GM23338 (cell line): ENCODE measurements around the gene KLHDC9. TPM values are rescaled to one million over a fixed set of nuclear protein-coding genes. Genes with fewer than 3 reads are reported as not detected.

Experiments used
- ATAC-seq: fragments of 200-7000 bp; cut with Tn5 transposase; 3 replicates; pipeline ENCODE4 v1.9.1; 2020
- DNase-seq: peaks from one replicate; pipeline ENCODE4 v3.0.0-alpha.2; 2015; ENCODE audit warnings: low spot score
- H2AFZ ChIP-seq: fragments of 200-600 bp; sonication (generic); 2 replicates; pipeline ENCODE4 v1.8.0; 2016; ENCODE audit warnings: antibody characterized with exemption, mild to moderate bottlenecking, moderate library complexity
- H3F3A ChIP-seq: fragments of 200-600 bp; sonication (generic); replicated peaks from 2 replicates; pipeline ENCODE4 v1.8.0; 2017; ENCODE audit warnings: antibody characterized with exemption, mixed run types, low read depth
- H3K27ac ChIP-seq: fragments of 200-600 bp; sonication (generic); 2 replicates; pipeline ENCODE4 v1.6.1; 2016; ENCODE audit warnings: low read depth
- H3K27me3 ChIP-seq: fragments of 200-600 bp; sonication (generic); 2 replicates; pipeline ENCODE4 v1.8.0; 2016; ENCODE audit warnings: mild to moderate bottlenecking, mixed run types, moderate library complexity; ENCODE audit not compliant: insufficient read depth
- H3K36me3 ChIP-seq: fragments of 200-600 bp; sonication (generic); 2 replicates; pipeline ENCODE4 v1.8.0; 2016; ENCODE audit warnings: mild to moderate bottlenecking; ENCODE audit not compliant: insufficient read depth
- H3K4me1 ChIP-seq: fragments of 200-600 bp; sonication (generic); 2 replicates; pipeline ENCODE4 v1.8.0; 2016; ENCODE audit warnings: mild to moderate bottlenecking, moderate library complexity; ENCODE audit not compliant: insufficient read depth
- H3K4me2 ChIP-seq: fragments of 200-600 bp; sonication (generic); 2 replicates; pipeline ENCODE4 v1.7.1; 2017; ENCODE audit warnings: mixed run types
- H3K4me3 ChIP-seq: fragments of 200-600 bp; sonication (generic); 2 replicates; pipeline ENCODE4 v1.6.1; 2016; ENCODE audit warnings: mixed run types
- H3K79me2 ChIP-seq: fragments of 200-600 bp; sonication (generic); replicated peaks from 2 replicates; pipeline ENCODE4 v1.8.0; 2017; ENCODE audit warnings: mild to moderate bottlenecking; ENCODE audit not compliant: insufficient read depth
- H3K9me2 ChIP-seq: fragments of 200-600 bp; sonication (generic); 2 replicates; pipeline ENCODE4 v1.8.0; 2017; ENCODE audit not compliant: insufficient read depth
- H4K20me1 ChIP-seq: fragments of 200-600 bp; sonication (generic); replicated peaks from 2 replicates; pipeline ENCODE4 v1.8.0; 2017; ENCODE audit warnings: mild to moderate bottlenecking; ENCODE audit not compliant: insufficient read depth
- H3K27ac Mint-ChIP-seq: 2 replicates; pipeline ENCODE4 v1.8.0; 2020; ENCODE audit warnings: inconsistent platforms, mild to moderate bottlenecking, moderate library complexity, mixed read lengths
- H3K27me3 Mint-ChIP-seq: 3 replicates; pipeline ENCODE4 v1.8.0; 2022; ENCODE audit warnings: low read depth, mild to moderate bottlenecking, moderate library complexity, mixed read lengths, inconsistent platforms; ENCODE audit not compliant: insufficient read depth, poor library complexity
- H3K36me3 Mint-ChIP-seq: 3 replicates; pipeline ENCODE4 v1.8.0; 2021; ENCODE audit warnings: low read depth, mild to moderate bottlenecking, inconsistent platforms, moderate library complexity, mixed read lengths
- H3K4me1 Mint-ChIP-seq: 3 replicates; pipeline ENCODE4 v1.8.0; 2020; ENCODE audit warnings: mild to moderate bottlenecking, inconsistent platforms, mixed read lengths
- H3K4me3 Mint-ChIP-seq: 3 replicates; pipeline ENCODE4 v1.8.0; 2021; ENCODE audit warnings: moderate library complexity, mild to moderate bottlenecking, inconsistent platforms, mixed read lengths
- H3K9me3 Mint-ChIP-seq: 3 replicates; pipeline ENCODE4 v1.8.0; 2020; ENCODE audit warnings: moderate library complexity, mild to moderate bottlenecking, inconsistent platforms, mixed read lengths
- CTCF ChIP-seq, 2 experiments: fragments of 200-600 bp in 1 of 2; sonication (generic) in 1 of 2; conservative IDR thresholded peaks; 2 replicates each; pipeline versions ENCODE4 v1.5.1 to v1.6.1; 2016 to 2017; ENCODE audit warnings: antibody characterized with exemption in 2 of 2, low read depth in 2 of 2, mild to moderate bottlenecking in 2 of 2, moderate library complexity in 1 of 2
- ETS1 ChIP-seq: IDR thresholded peaks from 2 replicates; pipeline ENCODE4 v1.6.1; 2016; ENCODE audit warnings: antibody characterized with exemption
- EZH2 ChIP-seq: fragments of 200-600 bp; sonication (generic); IDR thresholded peaks from one replicate; pipeline ENCODE4 v1.8.0; 2017; ENCODE audit warnings: antibody characterized with exemption, mild to moderate bottlenecking, low read depth; ENCODE audit not compliant: unreplicated experiment
- EZH2phosphoT487 ChIP-seq: fragments of 200-600 bp; sonication (generic); IDR thresholded peaks from one replicate; pipeline ENCODE4 v1.8.1; 2018; ENCODE audit warnings: antibody characterized with exemption; ENCODE audit not compliant: unreplicated experiment
- JUNB ChIP-seq: IDR thresholded peaks from one replicate; pipeline ENCODE4 v1.6.1; 2016; ENCODE audit warnings: antibody characterized with exemption; ENCODE audit not compliant: unreplicated experiment
- NANOG ChIP-seq: IDR thresholded peaks from 2 replicates; pipeline ENCODE4 v1.6.1; 2016; ENCODE audit warnings: antibody characterized with exemption, borderline replicate concordance
- POLR2AphosphoS5 ChIP-seq: IDR thresholded peaks from 2 replicates; pipeline ENCODE4 v1.6.1; 2016; ENCODE audit warnings: antibody characterized with exemption, low read depth
- STAT1 ChIP-seq: IDR thresholded peaks from one replicate; pipeline ENCODE4 v1.6.1; 2016; ENCODE audit warnings: antibody characterized with exemption; ENCODE audit not compliant: unreplicated experiment
- ZNF331 ChIP-seq: fragments of 250-450 bp; sonication (Bioruptor Pico); IDR thresholded peaks from 2 replicates; pipeline ENCODE4 v1.5.0; 2020; ENCODE audit warnings: low read depth, mild to moderate bottlenecking, moderate library complexity
- ZNF462 ChIP-seq: fragments of 250-450 bp; sonication (Bioruptor Pico); IDR thresholded peaks from 2 replicates; pipeline ENCODE4 v1.5.0; 2020; ENCODE audit warnings: mild to moderate bottlenecking, moderate library complexity
- polyA plus RNA-seq: library from polyadenylated mRNA; unstranded; fragments of >200 nt; fragmentation: Nextera tagmentation; extraction: Ambion mirVana; gene quantifications from 2 replicates; pipeline ENCODE4 v1.2.1, GENCODE V29; 2016
- total RNA-seq: library from RNA; depleted of rRNA; stranded (reverse); fragments of >200 nt; shearing (Covaris generic); gene quantifications from 2 replicates; pipeline ENCODE4 v1.2.3, GENCODE V29; 2014

The KLHDC9 gene
- total and polyA plus RNA-seq, 2 experiments from 2014 or later = 5.6 to 6.6 TPM

- H3K27me3 ChIP-seq = no peaks in the 10 kb centered on the region
- no peak overlapping the region for H2AFZ ChIP-seq
- no peak overlapping the region for H3K4me3 ChIP-seq
- no peak overlapping the region for H3K27ac Mint-ChIP-seq
- H3K9me3 Mint-ChIP-seq = peaks cover 3% of the 10 kb centered on the region; the same call in 1 of the 3 replicates
- no peak for ATAC-seq
- H3K4me2 ChIP-seq = no peak overlapping the region
- peaks cover 16% of the 10 kb centered on the region for H3F3A ChIP-seq
- no peak overlapping the region for H3K27ac ChIP-seq
- no peak for TF ChIP-seq JUNB
- no peak for TF ChIP-seq ZNF331 (CRISPR knock-in tag)
- no peak for TF ChIP-seq POLR2AphosphoS5
- no peak for TF ChIP-seq EZH2
- peaks cover 12% of the 10 kb centered on the region; the same call in 2 of the 3 replicates for H3K36me3 Mint-ChIP-seq
- H3K36me3 ChIP-seq = no peaks in the 10 kb centered on the region; the same call in 1 of the 2 replicates
- H3K4me1 Mint-ChIP-seq = peaks cover 7% of the 10 kb centered on the region; the same call in 1 of the 3 replicates
- H4K20me1 ChIP-seq = no peaks in the 10 kb centered on the region
- no peak overlapping the region for H3K4me3 Mint-ChIP-seq
- no peaks in the 10 kb centered on the region for H3K9me2 ChIP-seq
- DNase-seq = no peak
- peaks cover 17% of the 10 kb centered on the region for H3K27me3 Mint-ChIP-seq
- H3K79me2 ChIP-seq = no peaks in the 10 kb centered on the region
- no peaks in the 10 kb centered on the region; the same call in 1 of the 2 replicates for H3K4me1 ChIP-seq
These were observed 1.6 kb upstream of the KLHDC9 start for GRCh38 chr1:161096530-161096929.

GRCh38 chr1:161099090-161099802 lies 1.1 kb downstream of the KLHDC9 start:
- Histone ChIP-seq H3K36me3 (no peaks in the 10 kb centered on the region; the same call in 1 of the 2 replicates), H3K4me1 (no peaks in the 10 kb centered on the region; the same call in 1 of the 2 replicates), H3K27me3 (no peaks in the 10 kb centered on the region), H3K9me2 (no peaks in the 10 kb centered on the region), H3K4me3 (peak overlapping the region; percentile 89), H4K20me1 (no peaks in the 10 kb centered on the region), H3K4me2 (peak overlapping the region; percentile 100), H3K79me2 (peaks cover under 1% of the 10 kb centered on the region; the same call in 1 of the 2 replicates), H3F3A (peaks cover 16% of the 10 kb centered on the region), H2AFZ (peak overlapping the region; percentile 99; the same call in 1 of the 2 replicates), H3K27ac (no peak overlapping the region)
- DNase-seq = peak; percentile 20
- H3K4me3 Mint-ChIP-seq = peak overlapping the region; percentile 83
- H3K27ac Mint-ChIP-seq = no peak overlapping the region
- peaks cover 7% of the 10 kb centered on the region; the same call in 1 of the 3 replicates for H3K4me1 Mint-ChIP-seq
- H3K9me3 Mint-ChIP-seq = peaks cover 3% of the 10 kb centered on the region; the same call in 2 of the 3 replicates
- H3K27me3 Mint-ChIP-seq = peaks cover 15% of the 10 kb centered on the region
- peak; percentile 5; the same call in 2 of the 3 replicates for ATAC-seq
- peaks cover 18% of the 10 kb centered on the region; the same call in 2 of the 3 replicates for H3K36me3 Mint-ChIP-seq
- TF ChIP-seq NANOG (no peak), STAT1 (no peak), ZNF331 (CRISPR knock-in tag) (no peak), JUNB (no peak), ETS1 (no peak), EZH2phosphoT487 (no peak), CTCF (conservative IDR thresholded peaks at IDR 0.05; ENCODE audit: low read depth in 2 of 2) (no peak), ZNF462 (no peak)
